KMS-11 (cell line): ENCODE data around the gene ERCC2.

ENCODE experiments used
- H2AFZ ChIP-seq: fragments of 200-600 bp; sonication (generic); 2 replicates; pipeline ENCODE4 v1.6.1; 2016; ENCODE audit warnings: antibody characterized with exemption, mixed run types, low read depth
- H3K27ac ChIP-seq: fragments of 200-600 bp; sonication (generic); 2 replicates; pipeline ENCODE4 v1.6.1; 2016; ENCODE audit warnings: mild to moderate bottlenecking, mixed run types
- H3K27me3 ChIP-seq: fragments of 200-600 bp; sonication (generic); 2 replicates; pipeline ENCODE4 v1.6.1; 2017; ENCODE audit warnings: mild to moderate bottlenecking, low read depth, mixed run types, moderate library complexity; ENCODE audit not compliant: insufficient read depth
- H3K36me3 ChIP-seq: fragments of 200-600 bp; sonication (generic); 2 replicates; pipeline ENCODE4 v1.6.1; 2017; ENCODE audit warnings: mild to moderate bottlenecking, mixed run types; ENCODE audit not compliant: insufficient read depth
- H3K4me1 ChIP-seq: fragments of 200-600 bp; sonication (generic); 2 replicates; pipeline ENCODE4 v1.6.1; 2016; ENCODE audit warnings: mild to moderate bottlenecking, low read depth, mixed run types; ENCODE audit not compliant: poor library complexity, severe bottlenecking
- H3K4me2 ChIP-seq: fragments of 200-600 bp; sonication (generic); 2 replicates; pipeline ENCODE4 v1.7.0; 2016; ENCODE audit warnings: mild to moderate bottlenecking, mixed run types
- H3K4me3 ChIP-seq: fragments of 200-600 bp; sonication (generic); IDR thresholded peaks from 2 replicates; pipeline ENCODE4 v1.6.1; 2017; ENCODE audit warnings: low read depth, low read length, mixed read lengths; ENCODE audit not compliant: insufficient read depth
- H3K79me2 ChIP-seq: fragments of 200-600 bp; sonication (generic); 2 replicates; pipeline ENCODE4 v1.6.1; 2016; ENCODE audit warnings: low read depth, mixed run types; ENCODE audit not compliant: insufficient read depth
- H3K9ac ChIP-seq: fragments of 200-600 bp; sonication (generic); 2 replicates; pipeline ENCODE4 v1.6.1; 2016; ENCODE audit warnings: mild to moderate bottlenecking, mixed run types
- H4K20me1 ChIP-seq: fragments of 200-600 bp; sonication (generic); 2 replicates; pipeline ENCODE4 v1.6.1; 2016; ENCODE audit warnings: mild to moderate bottlenecking, mixed run types; ENCODE audit not compliant: insufficient read depth
- TF ChIP-seq, protein P1 (sequence below): fragments of 200-600 bp; sonication (generic); conservative IDR thresholded peaks from 2 replicates; pipeline ENCODE4 v1.6.1; 2017; ENCODE audit warnings: low read depth, mild to moderate bottlenecking, antibody characterized with exemption, low read length, moderate library complexity, mixed read lengths

Gene ERCC2

DNA sequence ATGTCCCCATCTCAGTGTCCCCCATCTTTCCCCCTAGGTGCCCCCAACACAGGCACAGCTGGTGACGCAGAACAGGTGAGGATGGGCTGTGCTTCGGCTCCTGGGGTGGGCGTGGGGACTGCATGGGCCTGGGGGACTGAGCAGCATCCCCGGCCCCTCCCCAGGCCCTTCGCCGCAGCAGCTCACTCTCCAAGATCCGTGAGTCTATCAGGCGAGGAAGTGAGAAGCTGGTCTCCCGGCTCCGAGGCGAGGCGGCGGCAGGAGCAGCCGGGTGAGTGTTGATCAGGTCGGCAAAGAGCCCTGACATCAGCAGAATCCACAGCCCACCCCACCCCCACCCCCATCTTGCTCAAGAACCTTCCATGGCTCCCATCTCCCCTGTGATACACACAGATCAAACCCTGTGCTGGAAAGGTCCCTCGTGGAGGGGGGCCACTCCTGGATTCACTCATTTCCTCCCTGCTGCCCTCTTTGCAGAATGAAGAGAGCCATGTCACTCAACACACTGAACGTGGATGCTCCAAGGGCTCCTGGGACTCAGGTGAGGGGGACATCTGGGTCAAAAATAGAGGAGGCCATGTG is 19.8 kb downstream of the ERCC2 start:
- Histone ChIP-seq H3K27ac (no peak overlapping the region), H3K79me2 (no peaks in the 10 kb centered on the region), H3K27me3 (no peaks in the 10 kb centered on the region; the same call in 1 of the 2 replicates), H3K36me3 (no peaks in the 10 kb centered on the region), H3K9ac (no peak overlapping the region), H3K4me1 (no peaks in the 10 kb centered on the region), H2AFZ (no peak overlapping the region), H3K4me3 (no peak overlapping the region), H3K4me2 (no peak overlapping the region), H4K20me1 (no peaks in the 10 kb centered on the region)
- TF ChIP-seq, protein P1, sequence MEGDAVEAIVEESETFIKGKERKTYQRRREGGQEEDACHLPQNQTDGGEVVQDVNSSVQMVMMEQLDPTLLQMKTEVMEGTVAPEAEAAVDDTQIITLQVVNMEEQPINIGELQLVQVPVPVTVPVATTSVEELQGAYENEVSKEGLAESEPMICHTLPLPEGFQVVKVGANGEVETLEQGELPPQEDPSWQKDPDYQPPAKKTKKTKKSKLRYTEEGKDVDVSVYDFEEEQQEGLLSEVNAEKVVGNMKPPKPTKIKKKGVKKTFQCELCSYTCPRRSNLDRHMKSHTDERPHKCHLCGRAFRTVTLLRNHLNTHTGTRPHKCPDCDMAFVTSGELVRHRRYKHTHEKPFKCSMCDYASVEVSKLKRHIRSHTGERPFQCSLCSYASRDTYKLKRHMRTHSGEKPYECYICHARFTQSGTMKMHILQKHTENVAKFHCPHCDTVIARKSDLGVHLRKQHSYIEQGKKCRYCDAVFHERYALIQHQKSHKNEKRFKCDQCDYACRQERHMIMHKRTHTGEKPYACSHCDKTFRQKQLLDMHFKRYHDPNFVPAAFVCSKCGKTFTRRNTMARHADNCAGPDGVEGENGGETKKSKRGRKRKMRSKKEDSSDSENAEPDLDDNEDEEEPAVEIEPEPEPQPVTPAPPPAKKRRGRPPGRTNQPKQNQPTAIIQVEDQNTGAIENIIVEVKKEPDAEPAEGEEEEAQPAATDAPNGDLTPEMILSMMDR = no peak

DNA sequence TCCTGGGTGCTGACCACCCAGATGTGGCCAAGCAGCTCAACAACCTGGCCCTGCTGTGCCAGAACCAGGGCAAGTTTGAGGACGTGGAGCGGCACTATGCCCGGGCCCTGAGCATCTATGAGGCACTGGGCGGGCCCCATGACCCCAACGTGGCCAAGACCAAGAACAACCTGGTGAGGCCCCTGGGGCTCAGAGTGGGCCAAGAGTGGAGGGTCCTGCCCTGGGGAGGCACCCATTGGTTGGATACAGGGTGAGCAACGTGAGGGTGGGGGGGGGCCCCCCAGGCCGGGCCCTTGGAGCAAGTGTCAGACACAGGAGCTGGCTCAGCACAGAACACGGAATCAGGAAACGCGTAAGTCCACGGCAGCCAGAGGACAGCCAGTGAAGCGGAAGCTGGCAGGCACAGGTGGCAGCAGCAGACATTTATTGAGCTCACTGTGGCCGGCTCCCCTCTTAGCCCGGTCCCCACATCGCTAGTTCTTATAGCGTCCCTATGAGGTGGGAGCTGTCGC is 20.9 kb downstream of the ERCC2 start:
- Histone ChIP-seq H3K27ac (no peak overlapping the region), H3K4me1 (no peaks in the 10 kb centered on the region), H2AFZ (no peak overlapping the region), H3K27me3 (peaks cover 1% of the 10 kb centered on the region; the same call in 1 of the 2 replicates), H3K79me2 (no peaks in the 10 kb centered on the region), H3K4me3 (no peak overlapping the region), H3K9ac (no peak overlapping the region), H3K4me2 (no peak overlapping the region), H4K20me1 (no peaks in the 10 kb centered on the region), H3K36me3 (no peaks in the 10 kb centered on the region)
- TF ChIP-seq, protein P1 = no peak

DNA sequence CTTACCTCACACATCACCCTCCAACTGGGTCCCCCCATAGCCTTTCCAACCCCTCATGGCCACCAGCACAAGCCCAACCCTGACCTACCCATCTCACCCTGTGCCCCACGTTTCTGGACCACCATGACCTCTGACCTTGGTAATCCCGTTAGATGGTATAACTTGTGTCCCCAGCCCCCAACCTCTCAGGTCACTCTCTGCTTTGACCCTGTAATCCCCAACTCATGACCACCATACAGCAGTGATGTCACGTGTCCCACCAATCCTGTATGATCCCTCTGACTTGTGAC is 21.3 kb downstream of the ERCC2 start:
- no peaks in the 10 kb centered on the region for H4K20me1 ChIP-seq
- no peaks in the 10 kb centered on the region for H3K4me1 ChIP-seq
- TF ChIP-seq, protein P1 = no peak

DNA sequence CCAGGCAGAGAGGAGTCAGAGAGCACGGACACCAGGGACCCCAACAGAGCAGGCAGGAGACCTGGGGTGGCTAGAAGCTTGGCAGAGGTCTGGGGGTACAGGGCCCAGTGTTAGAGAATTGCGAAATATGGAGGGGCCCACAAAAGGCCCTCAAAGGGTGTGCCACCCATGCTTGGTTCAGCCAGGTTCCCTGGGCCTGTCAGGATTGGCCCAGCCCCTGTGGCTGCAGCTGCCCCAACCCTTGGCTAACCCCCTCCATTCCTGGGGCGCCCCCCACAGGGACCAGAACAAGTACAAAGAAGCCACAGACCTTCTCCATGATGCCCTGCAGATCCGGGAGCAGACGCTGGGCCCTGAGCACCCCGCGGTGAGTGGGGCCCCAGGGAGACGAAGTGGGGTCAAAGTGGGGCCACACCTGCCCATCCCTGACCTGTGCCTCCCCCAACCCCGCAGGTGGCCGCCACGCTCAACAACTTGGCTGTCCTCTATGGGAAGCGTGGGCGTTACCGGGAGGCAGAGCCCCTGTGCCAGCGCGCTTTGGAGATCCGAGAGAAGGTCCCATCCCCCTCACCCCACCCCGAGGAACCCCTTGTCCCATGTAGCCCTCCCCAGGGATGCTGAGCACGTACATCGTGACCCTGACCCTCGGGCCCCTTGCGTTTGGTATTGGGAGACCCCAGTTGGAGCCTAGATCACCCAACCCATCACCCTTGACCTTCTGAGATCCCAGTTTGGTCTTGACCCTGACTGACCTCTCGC is 21.8 kb downstream of the ERCC2 start:
- H2AFZ ChIP-seq = no peak overlapping the region
- H3K79me2 ChIP-seq = no peaks in the 10 kb centered on the region
- no peak overlapping the region for H3K27ac ChIP-seq
- H3K4me2 ChIP-seq = no peak overlapping the region
- no peaks in the 10 kb centered on the region for H3K4me1 ChIP-seq
- no peak overlapping the region for H3K9ac ChIP-seq
- peaks cover 4% of the 10 kb centered on the region; the same call in 1 of the 2 replicates for H3K27me3 ChIP-seq
- no peaks in the 10 kb centered on the region for H3K36me3 ChIP-seq
- TF ChIP-seq, protein P1 = no peak
- H3K4me3 ChIP-seq = no peak overlapping the region
- no peaks in the 10 kb centered on the region for H4K20me1 ChIP-seq

More for the DNA sequence above, 21.3 kb downstream of the ERCC2 start:
- H3K27me3 ChIP-seq = peaks cover 4% of the 10 kb centered on the region; the same call in 1 of the 2 replicates
- H3K4me3 ChIP-seq = no peak overlapping the region
- H3K27ac ChIP-seq = no peak overlapping the region
- no peaks in the 10 kb centered on the region for H3K36me3 ChIP-seq
- no peak overlapping the region for H3K9ac ChIP-seq
- no peak overlapping the region for H3K4me2 ChIP-seq
- H2AFZ ChIP-seq = no peak overlapping the region
- H3K79me2 ChIP-seq = no peaks in the 10 kb centered on the region
